HepG2 (cell line): ENCODE measurements around the gene PKP1.

Source experiments
- HNF4A ChIP-seq: sonication (generic); formaldehyde crosslinking; IDR thresholded peaks from 2 replicates; pipeline ENCODE4 v1.4.0; 2020; ENCODE audit warnings: missing genetic modification reagents
- KDM4B ChIP-seq: sonication (generic); formaldehyde crosslinking; IDR thresholded peaks from 2 replicates; pipeline ENCODE4 v1.4.0; 2020; ENCODE audit warnings: missing genetic modification reagents
- KLF16 ChIP-seq, 2 experiments: sonication (generic) in 1 of 2; formaldehyde crosslinking in 1 of 2; IDR thresholded peaks; 2 replicates each; pipeline versions ENCODE4 v1.6.1 to v1.8.0; 2016 to 2023; ENCODE audit warnings: missing genetic modification reagents in 2 of 2, missing compliant biosample characterization in 1 of 2
- MXI1 ChIP-seq: IDR thresholded peaks from 3 replicates; pipeline ENCODE4 v1.6.1; 2012; ENCODE audit warnings: low read depth, low read length, inconsistent platforms, borderline replicate concordance
- NFIC ChIP-seq: IDR thresholded peaks from 2 replicates; pipeline ENCODE4 v1.6.1; 2012; ENCODE audit warnings: mild to moderate bottlenecking, low read length, inconsistent platforms
- POLR2A ChIP-seq, 2 experiments: IDR thresholded peaks; 2 replicates each; pipeline ENCODE4 v1.6.1; 2011; ENCODE audit warnings: low read depth in 2 of 2, low read length in 2 of 2, mild to moderate bottlenecking in 1 of 2, moderate library complexity in 1 of 2; ENCODE audit not compliant: insufficient read depth in 1 of 2
- SP1 ChIP-seq, 2 experiments: fragments of 450-650 bp in 1 of 2; sonication (generic) in 1 of 2; formaldehyde crosslinking in 1 of 2; IDR thresholded peaks; 2 replicates each; pipeline versions ENCODE4 v1.4.0 to v1.6.1; 2016 to 2020; ENCODE audit warnings: missing genetic modification reagents in 1 of 2
- TP53 ChIP-seq: sonication (generic); formaldehyde crosslinking; conservative IDR thresholded peaks from 2 replicates; pipeline ENCODE4 v1.4.0; 2020; ENCODE audit warnings: missing genetic modification reagents
- ZBTB8A ChIP-seq: sonication (generic); formaldehyde crosslinking; IDR thresholded peaks from 2 replicates; pipeline ENCODE4 v1.4.0; 2020; ENCODE audit warnings: mild to moderate bottlenecking, low read depth, missing genetic modification reagents, borderline replicate concordance
- ZNF772 ChIP-seq: sonication (generic); formaldehyde crosslinking; IDR thresholded peaks from 2 replicates; pipeline ENCODE4 v1.5.0; 2020; ENCODE audit warnings: mild to moderate bottlenecking, missing genetic modification reagents
- TF ChIP-seq, protein P1 (sequence below), 2 experiments: IDR thresholded peaks; 2 replicates each; pipeline ENCODE4 v1.6.1; 2011 to 2012; ENCODE audit warnings: low read length in 2 of 2, borderline replicate concordance in 1 of 2, low read depth in 1 of 2, mild to moderate bottlenecking in 1 of 2, moderate library complexity in 1 of 2
- TF ChIP-seq, protein P2 (sequence below): sonication (generic); formaldehyde crosslinking; IDR thresholded peaks from 2 replicates; pipeline ENCODE4 v1.5.0; 2020; ENCODE audit warnings: mild to moderate bottlenecking, missing genetic modification reagents, moderate library complexity

DNA sequence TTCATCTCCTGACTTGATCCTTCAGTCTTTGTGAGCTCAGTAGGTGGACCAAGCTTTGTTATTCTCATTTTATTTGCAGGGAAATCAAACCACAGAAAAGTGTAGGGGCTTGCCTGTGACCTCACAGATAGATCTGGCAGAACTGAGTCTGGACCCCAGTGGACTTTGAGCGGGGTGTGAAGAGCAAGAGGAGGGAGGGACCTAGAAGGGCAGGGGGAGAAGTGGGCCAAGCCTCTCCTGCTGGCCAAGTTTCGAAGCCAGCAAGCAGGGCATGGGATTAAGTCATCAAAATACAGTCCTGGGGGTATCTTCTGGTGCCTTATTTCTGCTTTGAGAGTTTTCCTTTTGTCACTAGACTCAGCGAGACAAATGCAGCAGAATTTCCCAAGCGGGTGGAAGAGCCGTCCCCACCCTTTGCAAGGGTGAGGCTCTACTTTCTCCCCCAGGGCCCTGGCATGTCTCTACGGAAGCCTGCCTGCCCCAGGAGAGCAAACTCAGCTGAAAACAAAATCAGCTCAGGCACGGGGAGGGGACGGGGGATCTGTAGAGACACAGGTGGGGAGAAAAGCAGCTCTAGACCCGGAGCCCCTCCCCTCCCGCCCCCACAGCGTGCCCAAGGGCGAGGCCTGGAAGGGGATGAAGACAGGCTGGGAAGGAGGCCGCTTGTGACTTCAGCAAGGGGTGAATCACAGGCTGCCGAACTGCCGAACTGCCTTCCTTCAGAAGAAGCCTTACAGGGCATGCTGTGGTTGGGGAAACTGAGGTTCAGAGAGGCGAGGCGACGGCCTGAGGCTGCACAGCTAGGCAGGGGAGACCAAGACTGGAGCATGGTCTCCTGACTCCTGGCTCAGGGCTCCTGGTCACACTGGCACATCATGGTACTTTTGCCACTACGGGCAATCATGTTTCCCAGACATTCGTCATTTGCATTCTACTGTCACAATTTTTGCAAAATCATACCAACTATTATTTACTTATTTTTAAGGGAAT lies 19.2 kb downstream of the PKP1 start:
- TF ChIP-seq NFIC = no peak
- TF ChIP-seq POLR2A (IDR thresholded peaks at IDR 0.05; ENCODE audit: insufficient read depth in 1 of 2, low read depth in 2 of 2, low read length in 2 of 2) = no peak
- TF ChIP-seq KLF16 (CRISPR knock-in tag; IDR thresholded peaks at IDR 0.05) = no peak
- no peak for TF ChIP-seq TP53 (CRISPR knock-in tag)
- TF ChIP-seq ZNF772 (CRISPR knock-in tag) = no peak
- TF ChIP-seq, protein P1, sequence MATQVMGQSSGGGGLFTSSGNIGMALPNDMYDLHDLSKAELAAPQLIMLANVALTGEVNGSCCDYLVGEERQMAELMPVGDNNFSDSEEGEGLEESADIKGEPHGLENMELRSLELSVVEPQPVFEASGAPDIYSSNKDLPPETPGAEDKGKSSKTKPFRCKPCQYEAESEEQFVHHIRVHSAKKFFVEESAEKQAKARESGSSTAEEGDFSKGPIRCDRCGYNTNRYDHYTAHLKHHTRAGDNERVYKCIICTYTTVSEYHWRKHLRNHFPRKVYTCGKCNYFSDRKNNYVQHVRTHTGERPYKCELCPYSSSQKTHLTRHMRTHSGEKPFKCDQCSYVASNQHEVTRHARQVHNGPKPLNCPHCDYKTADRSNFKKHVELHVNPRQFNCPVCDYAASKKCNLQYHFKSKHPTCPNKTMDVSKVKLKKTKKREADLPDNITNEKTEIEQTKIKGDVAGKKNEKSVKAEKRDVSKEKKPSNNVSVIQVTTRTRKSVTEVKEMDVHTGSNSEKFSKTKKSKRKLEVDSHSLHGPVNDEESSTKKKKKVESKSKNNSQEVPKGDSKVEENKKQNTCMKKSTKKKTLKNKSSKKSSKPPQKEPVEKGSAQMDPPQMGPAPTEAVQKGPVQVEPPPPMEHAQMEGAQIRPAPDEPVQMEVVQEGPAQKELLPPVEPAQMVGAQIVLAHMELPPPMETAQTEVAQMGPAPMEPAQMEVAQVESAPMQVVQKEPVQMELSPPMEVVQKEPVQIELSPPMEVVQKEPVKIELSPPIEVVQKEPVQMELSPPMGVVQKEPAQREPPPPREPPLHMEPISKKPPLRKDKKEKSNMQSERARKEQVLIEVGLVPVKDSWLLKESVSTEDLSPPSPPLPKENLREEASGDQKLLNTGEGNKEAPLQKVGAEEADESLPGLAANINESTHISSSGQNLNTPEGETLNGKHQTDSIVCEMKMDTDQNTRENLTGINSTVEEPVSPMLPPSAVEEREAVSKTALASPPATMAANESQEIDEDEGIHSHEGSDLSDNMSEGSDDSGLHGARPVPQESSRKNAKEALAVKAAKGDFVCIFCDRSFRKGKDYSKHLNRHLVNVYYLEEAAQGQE (IDR thresholded peaks at IDR 0.05; ENCODE audit: borderline replicate concordance in 1 of 2, low read depth in 1 of 2, low read length in 2 of 2) = no peak
- no peak for TF ChIP-seq MXI1
- TF ChIP-seq, protein P2, sequence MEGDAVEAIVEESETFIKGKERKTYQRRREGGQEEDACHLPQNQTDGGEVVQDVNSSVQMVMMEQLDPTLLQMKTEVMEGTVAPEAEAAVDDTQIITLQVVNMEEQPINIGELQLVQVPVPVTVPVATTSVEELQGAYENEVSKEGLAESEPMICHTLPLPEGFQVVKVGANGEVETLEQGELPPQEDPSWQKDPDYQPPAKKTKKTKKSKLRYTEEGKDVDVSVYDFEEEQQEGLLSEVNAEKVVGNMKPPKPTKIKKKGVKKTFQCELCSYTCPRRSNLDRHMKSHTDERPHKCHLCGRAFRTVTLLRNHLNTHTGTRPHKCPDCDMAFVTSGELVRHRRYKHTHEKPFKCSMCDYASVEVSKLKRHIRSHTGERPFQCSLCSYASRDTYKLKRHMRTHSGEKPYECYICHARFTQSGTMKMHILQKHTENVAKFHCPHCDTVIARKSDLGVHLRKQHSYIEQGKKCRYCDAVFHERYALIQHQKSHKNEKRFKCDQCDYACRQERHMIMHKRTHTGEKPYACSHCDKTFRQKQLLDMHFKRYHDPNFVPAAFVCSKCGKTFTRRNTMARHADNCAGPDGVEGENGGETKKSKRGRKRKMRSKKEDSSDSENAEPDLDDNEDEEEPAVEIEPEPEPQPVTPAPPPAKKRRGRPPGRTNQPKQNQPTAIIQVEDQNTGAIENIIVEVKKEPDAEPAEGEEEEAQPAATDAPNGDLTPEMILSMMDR (CRISPR knock-in tag) = no peak
- no peak; the same call in 1 of the 2 replicates for TF ChIP-seq HNF4A (CRISPR knock-in tag)
- no peak for TF ChIP-seq SP1 (IDR thresholded peaks at IDR 0.05)
- no peak for TF ChIP-seq SP1 (CRISPR knock-in tag; IDR thresholded peaks at IDR 0.05)
- no peak for TF ChIP-seq ZBTB8A (CRISPR knock-in tag)
- no peak for TF ChIP-seq KDM4B (CRISPR knock-in tag)
